SK-N-SH treated with all-trans-retinoic acid at 6 μM for 48 hours (cell line): ENCODE measurements around the gene SLC66A1.

Experiments
- ATAC-seq: fragments of 200-7000 bp; cut with Tn5 transposase; 3 replicates; pipeline ENCODE4 v1.9.1; 2020; ENCODE audit warnings: mild to moderate bottlenecking, moderate library complexity
- ARNTL ChIP-seq: fragments of 450-650 bp; formaldehyde crosslinking; IDR thresholded peaks from 2 replicates; pipeline ENCODE4 v1.5.0; 2020; ENCODE audit warnings: low read depth, mild to moderate bottlenecking, moderate library complexity, borderline replicate concordance
- BACH2 ChIP-seq: fragments of 250-450 bp; sonication (Bioruptor Pico); IDR thresholded peaks from 2 replicates; pipeline ENCODE4 v1.9.0; 2021; ENCODE audit warnings: mild to moderate bottlenecking, borderline replicate concordance
- CREB5 ChIP-seq: fragments of 250-450 bp; sonication (Bioruptor Pico); IDR thresholded peaks from 2 replicates; pipeline ENCODE4 v1.5.1; 2020; ENCODE audit warnings: low read depth, mild to moderate bottlenecking, moderate library complexity
- ESRRG ChIP-seq: fragments of 250-450 bp; sonication (Bioruptor Pico); IDR thresholded peaks from 2 replicates; pipeline ENCODE4 v1.6.1; 2021; ENCODE audit warnings: mild to moderate bottlenecking
- GLIS3 ChIP-seq: fragments of 250-450 bp; sonication (Bioruptor Pico); IDR thresholded peaks from 2 replicates; pipeline ENCODE4 v1.5.0; 2020; ENCODE audit warnings: mild to moderate bottlenecking, moderate library complexity
- ISL1 ChIP-seq: fragments of 250-450 bp; sonication (Bioruptor Pico); IDR thresholded peaks from 2 replicates; pipeline ENCODE4 v2.1.2; 2022; ENCODE audit warnings: mild to moderate bottlenecking, moderate library complexity
- OSR1 ChIP-seq: fragments of 250-450 bp; sonication (Bioruptor Pico); IDR thresholded peaks from 2 replicates; pipeline ENCODE4 v1.8.0; 2022; ENCODE audit warnings: moderate library complexity, mild to moderate bottlenecking, inconsistent platforms
- PPARA ChIP-seq: fragments of 250-450 bp; sonication (Bioruptor Pico); IDR thresholded peaks from 2 replicates; pipeline ENCODE4 v1.5.0; 2020; ENCODE audit warnings: mild to moderate bottlenecking, borderline replicate concordance
- RARB ChIP-seq: fragments of 250-450 bp; sonication (Bioruptor Pico); IDR thresholded peaks from 2 replicates; pipeline ENCODE4 v1.8.0; 2021; ENCODE audit warnings: mild to moderate bottlenecking, moderate library complexity
- SNAI2 ChIP-seq: fragments of 250-450 bp; sonication (Bioruptor Pico); IDR thresholded peaks from 2 replicates; pipeline ENCODE4 v1.5.0; 2020; ENCODE audit warnings: mild to moderate bottlenecking, moderate library complexity
- TCF4 ChIP-seq: fragments of 250-450 bp; sonication (Bioruptor Pico); IDR thresholded peaks from 2 replicates; pipeline ENCODE4 v1.8.0; 2021; ENCODE audit warnings: mild to moderate bottlenecking, moderate library complexity, borderline replicate concordance
- TOX ChIP-seq: fragments of 250-450 bp; sonication (Bioruptor Pico); IDR thresholded peaks from 2 replicates; pipeline ENCODE4 v1.8.0; 2021; ENCODE audit warnings: mild to moderate bottlenecking, moderate library complexity, borderline replicate concordance
- TSHZ2 ChIP-seq: fragments of 250-450 bp; sonication (Bioruptor Pico); IDR thresholded peaks from 2 replicates; pipeline ENCODE4 v1.5.0; 2020; ENCODE audit warnings: mild to moderate bottlenecking, moderate library complexity
- ZFP3 ChIP-seq: fragments of 250-450 bp; sonication (Bioruptor Pico); IDR thresholded peaks from 2 replicates; pipeline ENCODE4 v1.5.0; 2020; ENCODE audit warnings: mild to moderate bottlenecking, moderate library complexity
- ZFP30 ChIP-seq: fragments of 450-650 bp; formaldehyde crosslinking; IDR thresholded peaks from 2 replicates; pipeline ENCODE4 v1.5.0; 2022; ENCODE audit warnings: mild to moderate bottlenecking, moderate library complexity
- ZNF565 ChIP-seq: fragments of 450-650 bp; formaldehyde crosslinking; conservative IDR thresholded peaks from 2 replicates; pipeline ENCODE4 v1.5.0; 2020; ENCODE audit warnings: low read depth, mild to moderate bottlenecking, moderate library complexity
- ZNF70 ChIP-seq: fragments of 450-650 bp; formaldehyde crosslinking; IDR thresholded peaks from 2 replicates; pipeline ENCODE4 v1.5.0; 2020; ENCODE audit warnings: mild to moderate bottlenecking, moderate library complexity
- TF ChIP-seq, protein P1 (sequence below): fragments of 250-450 bp; sonication (Bioruptor Pico); IDR thresholded peaks from 2 replicates; pipeline ENCODE4 v1.8.0; 2020; ENCODE audit warnings: mild to moderate bottlenecking, moderate library complexity, borderline replicate concordance
- TF ChIP-seq, protein P2 (sequence below): fragments of 250-450 bp; sonication (Bioruptor Pico); IDR thresholded peaks from 2 replicates; pipeline ENCODE4 v1.8.0; 2021; ENCODE audit warnings: low read depth, mild to moderate bottlenecking, moderate library complexity, borderline replicate concordance

The SLC66A1 gene

GRCh38 chr1:19375631-19376400 lies 63.7 kb downstream of the SLC66A1 start:
- ATAC-seq = no peak
- no peak for TF ChIP-seq BACH2 (CRISPR knock-in tag)
- TF ChIP-seq TCF4 (CRISPR knock-in tag) = no peak
- TF ChIP-seq, protein P1, sequence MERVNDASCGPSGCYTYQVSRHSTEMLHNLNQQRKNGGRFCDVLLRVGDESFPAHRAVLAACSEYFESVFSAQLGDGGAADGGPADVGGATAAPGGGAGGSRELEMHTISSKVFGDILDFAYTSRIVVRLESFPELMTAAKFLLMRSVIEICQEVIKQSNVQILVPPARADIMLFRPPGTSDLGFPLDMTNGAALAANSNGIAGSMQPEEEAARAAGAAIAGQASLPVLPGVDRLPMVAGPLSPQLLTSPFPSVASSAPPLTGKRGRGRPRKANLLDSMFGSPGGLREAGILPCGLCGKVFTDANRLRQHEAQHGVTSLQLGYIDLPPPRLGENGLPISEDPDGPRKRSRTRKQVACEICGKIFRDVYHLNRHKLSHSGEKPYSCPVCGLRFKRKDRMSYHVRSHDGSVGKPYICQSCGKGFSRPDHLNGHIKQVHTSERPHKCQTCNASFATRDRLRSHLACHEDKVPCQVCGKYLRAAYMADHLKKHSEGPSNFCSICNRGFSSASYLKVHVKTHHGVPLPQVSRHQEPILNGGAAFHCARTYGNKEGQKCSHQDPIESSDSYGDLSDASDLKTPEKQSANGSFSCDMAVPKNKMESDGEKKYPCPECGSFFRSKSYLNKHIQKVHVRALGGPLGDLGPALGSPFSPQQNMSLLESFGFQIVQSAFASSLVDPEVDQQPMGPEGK (CRISPR knock-in tag) = no peak
- no peak for TF ChIP-seq PPARA (CRISPR knock-in tag)
- no peak for TF ChIP-seq ESRRG (CRISPR knock-in tag)
- no peak for TF ChIP-seq TOX (CRISPR knock-in tag)
- no peak for TF ChIP-seq ZFP3 (CRISPR knock-in tag)
- TF ChIP-seq ARNTL (CRISPR knock-in tag) = no peak
- TF ChIP-seq, protein P2, sequence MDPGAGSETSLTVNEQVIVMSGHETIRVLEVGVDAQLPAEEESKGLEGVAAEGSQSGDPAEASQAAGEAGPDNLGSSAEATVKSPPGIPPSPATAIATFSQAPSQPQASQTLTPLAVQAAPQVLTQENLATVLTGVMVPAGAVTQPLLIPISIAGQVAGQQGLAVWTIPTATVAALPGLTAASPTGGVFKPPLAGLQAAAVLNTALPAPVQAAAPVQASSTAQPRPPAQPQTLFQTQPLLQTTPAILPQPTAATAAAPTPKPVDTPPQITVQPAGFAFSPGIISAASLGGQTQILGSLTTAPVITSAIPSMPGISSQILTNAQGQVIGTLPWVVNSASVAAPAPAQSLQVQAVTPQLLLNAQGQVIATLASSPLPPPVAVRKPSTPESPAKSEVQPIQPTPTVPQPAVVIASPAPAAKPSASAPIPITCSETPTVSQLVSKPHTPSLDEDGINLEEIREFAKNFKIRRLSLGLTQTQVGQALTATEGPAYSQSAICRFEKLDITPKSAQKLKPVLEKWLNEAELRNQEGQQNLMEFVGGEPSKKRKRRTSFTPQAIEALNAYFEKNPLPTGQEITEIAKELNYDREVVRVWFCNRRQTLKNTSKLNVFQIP (CRISPR knock-in tag) = no peak
- no peak for TF ChIP-seq GLIS3 (CRISPR knock-in tag)

- TF ChIP-seq CREB5 (CRISPR knock-in tag) (no peak), ZFP3 (CRISPR knock-in tag) (no peak), TCF4 (CRISPR knock-in tag) (no peak), TSHZ2 (no peak), RARB (CRISPR knock-in tag) (no peak), OSR1 (CRISPR knock-in tag) (no peak), SNAI2 (CRISPR knock-in tag) (no peak), ISL1 (CRISPR knock-in tag) (no peak), ZFP30 (no peak), GLIS3 (CRISPR knock-in tag) (no peak), ARNTL (CRISPR knock-in tag) (no peak), ZNF70 (CRISPR knock-in tag) (no peak), ZNF565 (CRISPR knock-in tag) (no peak)
- TF ChIP-seq, protein P1 (CRISPR knock-in tag) = no peak
Measured at GRCh38 chr1:19376428-19377372, 64.6 kb downstream of the SLC66A1 start.

More at GRCh38 chr1:19376428-19377372, 64.6 kb downstream of the SLC66A1 start:
- no peak for ATAC-seq
